ENCODE results near the gene B3GNT5.

DNA sequence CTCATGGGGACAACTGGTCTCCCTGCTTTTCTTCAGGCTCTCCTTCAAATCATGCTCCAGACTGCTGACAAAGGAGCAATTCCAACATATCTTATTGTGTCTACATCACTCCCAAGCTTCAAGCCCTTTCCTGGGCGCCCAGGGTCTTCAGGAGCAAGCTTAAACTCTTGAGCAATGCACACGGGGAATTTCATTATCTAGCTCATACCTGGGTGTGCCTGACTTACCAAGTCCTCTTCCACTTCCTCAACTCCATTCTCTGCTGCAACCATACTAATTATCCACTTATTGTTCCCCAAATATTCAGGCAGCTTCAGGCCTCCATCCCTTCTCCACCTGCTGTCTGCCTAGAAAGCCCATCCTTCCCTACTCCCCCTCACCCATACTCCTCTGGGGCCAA, 50.6 kb downstream of the B3GNT5 start:
- TF ChIP-seq, protein P1, sequence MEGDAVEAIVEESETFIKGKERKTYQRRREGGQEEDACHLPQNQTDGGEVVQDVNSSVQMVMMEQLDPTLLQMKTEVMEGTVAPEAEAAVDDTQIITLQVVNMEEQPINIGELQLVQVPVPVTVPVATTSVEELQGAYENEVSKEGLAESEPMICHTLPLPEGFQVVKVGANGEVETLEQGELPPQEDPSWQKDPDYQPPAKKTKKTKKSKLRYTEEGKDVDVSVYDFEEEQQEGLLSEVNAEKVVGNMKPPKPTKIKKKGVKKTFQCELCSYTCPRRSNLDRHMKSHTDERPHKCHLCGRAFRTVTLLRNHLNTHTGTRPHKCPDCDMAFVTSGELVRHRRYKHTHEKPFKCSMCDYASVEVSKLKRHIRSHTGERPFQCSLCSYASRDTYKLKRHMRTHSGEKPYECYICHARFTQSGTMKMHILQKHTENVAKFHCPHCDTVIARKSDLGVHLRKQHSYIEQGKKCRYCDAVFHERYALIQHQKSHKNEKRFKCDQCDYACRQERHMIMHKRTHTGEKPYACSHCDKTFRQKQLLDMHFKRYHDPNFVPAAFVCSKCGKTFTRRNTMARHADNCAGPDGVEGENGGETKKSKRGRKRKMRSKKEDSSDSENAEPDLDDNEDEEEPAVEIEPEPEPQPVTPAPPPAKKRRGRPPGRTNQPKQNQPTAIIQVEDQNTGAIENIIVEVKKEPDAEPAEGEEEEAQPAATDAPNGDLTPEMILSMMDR (IDR thresholded peaks at IDR 0.05): no peak
- TF ChIP-seq POLR2AphosphoS5 (IDR thresholded peaks at IDR 0.05; ENCODE audit: low read depth, low read length) (no peak), TCF7L2 (IDR thresholded peaks at IDR 0.05; ENCODE audit: low read depth, low read length) (no peak)
- TF ChIP-seq, protein P2, sequence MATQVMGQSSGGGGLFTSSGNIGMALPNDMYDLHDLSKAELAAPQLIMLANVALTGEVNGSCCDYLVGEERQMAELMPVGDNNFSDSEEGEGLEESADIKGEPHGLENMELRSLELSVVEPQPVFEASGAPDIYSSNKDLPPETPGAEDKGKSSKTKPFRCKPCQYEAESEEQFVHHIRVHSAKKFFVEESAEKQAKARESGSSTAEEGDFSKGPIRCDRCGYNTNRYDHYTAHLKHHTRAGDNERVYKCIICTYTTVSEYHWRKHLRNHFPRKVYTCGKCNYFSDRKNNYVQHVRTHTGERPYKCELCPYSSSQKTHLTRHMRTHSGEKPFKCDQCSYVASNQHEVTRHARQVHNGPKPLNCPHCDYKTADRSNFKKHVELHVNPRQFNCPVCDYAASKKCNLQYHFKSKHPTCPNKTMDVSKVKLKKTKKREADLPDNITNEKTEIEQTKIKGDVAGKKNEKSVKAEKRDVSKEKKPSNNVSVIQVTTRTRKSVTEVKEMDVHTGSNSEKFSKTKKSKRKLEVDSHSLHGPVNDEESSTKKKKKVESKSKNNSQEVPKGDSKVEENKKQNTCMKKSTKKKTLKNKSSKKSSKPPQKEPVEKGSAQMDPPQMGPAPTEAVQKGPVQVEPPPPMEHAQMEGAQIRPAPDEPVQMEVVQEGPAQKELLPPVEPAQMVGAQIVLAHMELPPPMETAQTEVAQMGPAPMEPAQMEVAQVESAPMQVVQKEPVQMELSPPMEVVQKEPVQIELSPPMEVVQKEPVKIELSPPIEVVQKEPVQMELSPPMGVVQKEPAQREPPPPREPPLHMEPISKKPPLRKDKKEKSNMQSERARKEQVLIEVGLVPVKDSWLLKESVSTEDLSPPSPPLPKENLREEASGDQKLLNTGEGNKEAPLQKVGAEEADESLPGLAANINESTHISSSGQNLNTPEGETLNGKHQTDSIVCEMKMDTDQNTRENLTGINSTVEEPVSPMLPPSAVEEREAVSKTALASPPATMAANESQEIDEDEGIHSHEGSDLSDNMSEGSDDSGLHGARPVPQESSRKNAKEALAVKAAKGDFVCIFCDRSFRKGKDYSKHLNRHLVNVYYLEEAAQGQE (IDR thresholded peaks at IDR 0.05; ENCODE audit: insufficient read depth in 1 of 2, low read depth in 2 of 2, low read length in 1 of 2): no peak

Measured in Panc1 (cell line).